GM19463 (cell line): ENCODE measurements around the gene RLF.
"Not testable (repeated sequence)": the region's sequence is repeated elsewhere in the genome, so short reads cannot be mapped to it uniquely, and the experiment has no call there.

Experiments
- ATAC-seq: cut with Tn5 transposase; IDR thresholded peaks from one replicate; pipeline ENCODE4 v1.9.1; 2021; ENCODE audit warnings: mild to moderate bottlenecking, moderate library complexity; ENCODE audit not compliant: unreplicated experiment

Gene RLF

GRCh38 chr1:40161888-40162397 lies 756 bp downstream of the RLF start:
- ATAC-seq, result no peak

- ATAC-seq, result no peak
Observed at GRCh38 chr1:40162753-40163441, 1.7 kb downstream of the RLF start.

GRCh38 chr1:40167317-40167716 lies 6.1 kb downstream of the RLF start:
- no peak for ATAC-seq

- ATAC-seq, result no peak
Observed at GRCh38 chr1:40171036-40171435, 9.8 kb downstream of the RLF start.

- no peak for ATAC-seq
Observed at GRCh38 chr1:40174788-40175187, 13.6 kb downstream of the RLF start.

- not testable (repeated sequence) for ATAC-seq
Observed at GRCh38 chr1:40176989-40177388, 15.8 kb downstream of the RLF start.

- ATAC-seq, result no peak
Observed at GRCh38 chr1:40178200-40178599, 17.0 kb downstream of the RLF start.

- no peak for ATAC-seq
Observed at GRCh38 chr1:40179496-40180089, 18.4 kb downstream of the RLF start.

GRCh38 chr1:40183055-40183710 lies 22.0 kb downstream of the RLF start:
- no peak for ATAC-seq

GRCh38 chr1:40184193-40184592 lies 23.0 kb downstream of the RLF start:
- no peak for ATAC-seq

GRCh38 chr1:40185951-40186864 lies 25.0 kb downstream of the RLF start:
- ATAC-seq, result peak; percentile 96

GRCh38 chr1:40187399-40187798 lies 26.2 kb downstream of the RLF start:
- ATAC-seq, result no peak

GRCh38 chr1:40194639-40195038 lies 33.5 kb downstream of the RLF start:
- not testable (repeated sequence) for ATAC-seq

GRCh38 chr1:40197656-40198055 lies 36.5 kb downstream of the RLF start:
- no peak for ATAC-seq

GRCh38 chr1:40199126-40199525 lies 37.9 kb downstream of the RLF start:
- no peak for ATAC-seq

- no peak for ATAC-seq
Observed at GRCh38 chr1:40204856-40205255, 43.7 kb downstream of the RLF start.

GRCh38 chr1:40210511-40211204 lies 49.5 kb downstream of the RLF start:
- no peak for ATAC-seq

- ATAC-seq, result no peak
Observed at GRCh38 chr1:40218333-40218732, 57.1 kb downstream of the RLF start.

GRCh38 chr1:40221471-40221905 lies 60.3 kb downstream of the RLF start:
- not testable (repeated sequence) for ATAC-seq
